Skin of body (tissue), 2 donors: Measurements from ENCODE around the gene SMC1B. TPM values are rescaled to one million over a fixed set of nuclear protein-coding genes. Genes with fewer than 3 reads are reported as not detected.
A peak's percentile ranks its signal among the peaks of the same experiment; 100 is the strongest.
"Not testable (repeated sequence)": the region's sequence is repeated elsewhere in the genome, so short reads cannot be mapped to it uniquely, and the experiment has no call there.

Experiments used
- DNase-seq: peaks from one replicate; lab custom pipeline; 2025; lab: John Stamatoyannopoulos, UW
- total RNA-seq: library from RNA; depleted of rRNA; stranded (reverse); fragments of >200 nt; gene quantifications from one replicate; pipeline ENCODE4 v1.2.3, GENCODE V29; 2014

Gene SMC1B
- total RNA-seq, 1 donor from 2014 or later, result 0.10 TPM

- no peak for DNase-seq
These were observed 61.4 kb downstream of the SMC1B start for GRCh38 chr22:45351956-45352355.

GRCh38 chr22:45349916-45350315 lies 63.5 kb downstream of the SMC1B start:
- DNase-seq, result no peak

GRCh38 chr22:45344334-45344733 lies 69.1 kb downstream of the SMC1B start:
- DNase-seq, result no peak

- no peak for DNase-seq
These were observed 70.3 kb downstream of the SMC1B start for GRCh38 chr22:45343143-45343542.

GRCh38 chr22:45341498-45341897 lies 71.9 kb downstream of the SMC1B start:
- no peak for DNase-seq

- DNase-seq, result no peak
These were observed 73.1 kb downstream of the SMC1B start for GRCh38 chr22:45340323-45340722.

GRCh38 chr22:45338795-45339194 lies 74.6 kb downstream of the SMC1B start:
- DNase-seq, result no peak

GRCh38 chr22:45337536-45337935 lies 75.9 kb downstream of the SMC1B start:
- DNase-seq, result no peak

- peak; percentile 44 for DNase-seq
These were observed 76.4 kb downstream of the SMC1B start for GRCh38 chr22:45336971-45337431.

GRCh38 chr22:45335854-45336522 lies 77.4 kb downstream of the SMC1B start:
- DNase-seq, result no peak

GRCh38 chr22:45335021-45335818 lies 78.2 kb downstream of the SMC1B start:
- DNase-seq, result no peak

- no peak for DNase-seq
These were observed 78.9 kb downstream of the SMC1B start for GRCh38 chr22:45334528-45334927.

GRCh38 chr22:45334068-45334467 lies 79.3 kb downstream of the SMC1B start:
- DNase-seq, result no peak

GRCh38 chr22:45332001-45332400 lies 81.4 kb downstream of the SMC1B start:
- no peak for DNase-seq

- DNase-seq, result no peak
These were observed 81.9 kb downstream of the SMC1B start for GRCh38 chr22:45331486-45331885.

GRCh38 chr22:45330548-45330947 lies 82.9 kb downstream of the SMC1B start:
- DNase-seq, result no peak

- DNase-seq, result no peak
These were observed 83.9 kb downstream of the SMC1B start for GRCh38 chr22:45329530-45329936.

GRCh38 chr22:45328822-45329529 lies 84.4 kb downstream of the SMC1B start:
- DNase-seq, result no peak

- not testable (repeated sequence) for DNase-seq
These were observed 85.1 kb downstream of the SMC1B start for GRCh38 chr22:45328261-45328660.

- no peak for DNase-seq
These were observed 89.1 kb downstream of the SMC1B start for GRCh38 chr22:45324311-45324711.

GRCh38 chr22:45323695-45324094 lies 89.7 kb downstream of the SMC1B start:
- DNase-seq, result no peak

GRCh38 chr22:45322873-45323525 lies 90.4 kb downstream of the SMC1B start:
- no peak for DNase-seq
